HL-60 (cell line): ENCODE data around the gene EXOSC9.

Experiments used
- DNase-seq, 2 experiments: peaks; one replicate each; pipeline ENCODE4 v3.0.0-alpha.2; 2010 to 2020; ENCODE audit warnings: low read depth in 1 of 2, low spot score in 1 of 2
- H3K27ac ChIP-seq: fragments of 250-450 bp; sonication (Bioruptor Pico); replicated peaks from 2 replicates; pipeline ENCODE4 v1.5.1; 2020; ENCODE audit warnings: mild to moderate bottlenecking, moderate library complexity
- H3K27me3 ChIP-seq: fragments of 250-450 bp; sonication (Bioruptor Pico); 2 replicates; pipeline ENCODE4 v1.5.1; 2021; ENCODE audit warnings: mild to moderate bottlenecking, moderate library complexity; ENCODE audit not compliant: insufficient read depth, poor library complexity, severe bottlenecking
- H3K4me3 ChIP-seq: replicated peaks from 2 replicates; pipeline ENCODE4 v1.5.1; 2011; ENCODE audit warnings: mild to moderate bottlenecking, control low read depth, low read length; ENCODE audit not compliant: insufficient read depth
- CTCF ChIP-seq: IDR thresholded peaks from one replicate; pipeline ENCODE4 v1.5.1; 2011; ENCODE audit warnings: low read length, control low read depth, inconsistent platforms; ENCODE audit not compliant: insufficient read depth
- GABPA ChIP-seq: IDR thresholded peaks from 2 replicates; pipeline ENCODE4 v1.6.1; 2012; ENCODE audit warnings: low read depth
- POLR2AphosphoS5 ChIP-seq: IDR thresholded peaks from 2 replicates; pipeline ENCODE4 v1.6.1; 2012; ENCODE audit warnings: low read depth
- REST ChIP-seq: IDR thresholded peaks from 2 replicates; pipeline ENCODE4 v1.6.1; 2012; ENCODE audit warnings: low read depth; ENCODE audit not compliant: insufficient replicate concordance
- SPI1 ChIP-seq: IDR thresholded peaks from 2 replicates; pipeline ENCODE4 v1.6.1; 2012; ENCODE audit warnings: low read depth, mild to moderate bottlenecking, borderline replicate concordance

EXOSC9 gene

GRCh38 chr4:121790976-121791375, 10.1 kb upstream of the EXOSC9 start:
- DNase-seq, result no peak
- peaks cover 3% of the 10 kb centered on the region for H3K27me3 ChIP-seq
- H3K4me3 ChIP-seq, result no peak overlapping the region
- H3K27ac ChIP-seq, result no peak overlapping the region
- no peak for TF ChIP-seq REST
- TF ChIP-seq GABPA, result no peak

- no peak for DNase-seq
- H3K4me3 ChIP-seq, result no peak overlapping the region
- H3K27ac ChIP-seq, result no peak overlapping the region
- H3K27me3 ChIP-seq, result peaks cover 6% of the 10 kb centered on the region
- TF ChIP-seq POLR2AphosphoS5 (no peak), REST (no peak), SPI1 (no peak), GABPA (no peak), CTCF (no peak)
These were observed 9.6 kb upstream of the EXOSC9 start for GRCh38 chr4:121791481-121791880.

- Histone ChIP-seq H3K4me3 (no peak overlapping the region), H3K27me3 (peaks cover 6% of the 10 kb centered on the region), H3K27ac (no peak overlapping the region)
- DNase-seq, result no peak
- TF ChIP-seq GABPA (no peak), SPI1 (no peak), REST (no peak), POLR2AphosphoS5 (no peak)
These were observed 8.2 kb upstream of the EXOSC9 start for GRCh38 chr4:121792966-121793365.

DNA sequence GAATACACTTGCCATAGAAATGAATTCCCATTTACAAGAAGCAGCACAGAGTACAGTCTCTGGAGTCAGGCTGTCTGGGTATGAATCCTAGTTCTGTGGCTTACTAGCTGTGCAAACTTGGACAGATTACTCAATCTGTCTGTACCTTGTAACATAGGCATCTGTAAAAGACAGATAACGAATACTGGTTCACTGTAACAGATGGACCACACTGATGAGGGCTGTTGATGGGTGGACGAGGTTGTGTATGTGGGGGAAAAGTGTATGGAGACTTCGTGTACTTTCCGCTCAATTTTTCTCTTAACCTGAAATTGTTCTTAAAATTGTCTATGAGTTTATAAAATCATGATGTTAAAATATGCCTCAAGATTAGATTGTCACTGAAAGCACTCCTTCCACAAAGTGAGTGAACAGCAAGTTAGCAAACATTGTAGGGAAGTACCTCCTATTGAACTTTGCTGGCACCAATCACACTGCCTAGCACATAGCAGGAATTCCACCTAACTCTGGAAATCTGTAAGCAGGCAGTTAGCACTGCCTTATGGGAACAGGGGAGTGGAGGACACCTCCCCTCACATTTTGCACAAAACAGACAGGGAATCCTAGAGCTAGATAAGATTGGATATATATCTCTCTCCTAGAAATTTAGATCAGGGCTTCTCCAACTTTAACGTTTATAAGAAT, 6.5 kb upstream of the EXOSC9 start:
- no peak for DNase-seq
- H3K4me3 ChIP-seq, result no peak overlapping the region
- no peak overlapping the region for H3K27ac ChIP-seq
- peaks cover 6% of the 10 kb centered on the region for H3K27me3 ChIP-seq
- TF ChIP-seq SPI1, result no peak
- TF ChIP-seq POLR2AphosphoS5, result no peak
- no peak for TF ChIP-seq REST
- no peak for TF ChIP-seq CTCF
- no peak for TF ChIP-seq GABPA
